IPS-NIHi7 (cell line): ENCODE results near the gene UBE2N.

Experiments used
- DNase-seq: peaks from one replicate; pipeline ENCODE4 v3.0.0; 2012; ENCODE audit warnings: mixed read lengths; ENCODE audit errors: extremely low spot score

The UBE2N gene

GRCh38 chr12:93441617-93442410, at the start of gene UBE2N:
UBE2N (minus strand) TSS chr12:93441947; CDS start chr12:93441884, 63 bp downstream.
- peak; percentile 95 for DNase-seq

GRCh38 chr12:93484315-93484981, 42.7 kb upstream of the UBE2N start:
- no peak for DNase-seq

- no peak for DNase-seq
Observed at GRCh38 chr12:93483151-93483807, 41.5 kb upstream of the UBE2N start.

- no peak for DNase-seq
Observed at GRCh38 chr12:93482721-93483120, 41.0 kb upstream of the UBE2N start.

- no peak for DNase-seq
Observed at GRCh38 chr12:93476555-93476954, 34.8 kb upstream of the UBE2N start.

- DNase-seq: no peak
Observed at GRCh38 chr12:93469386-93469785, 27.6 kb upstream of the UBE2N start.

- no peak for DNase-seq
Observed at GRCh38 chr12:93468008-93468371, 26.2 kb upstream of the UBE2N start.

GRCh38 chr12:93467351-93468007, 25.7 kb upstream of the UBE2N start, which contains the start of gene MRPL42:
MRPL42 (plus strand) TSS chr12:93467514; CDS start chr12:93469286, 1,772 bp downstream.
- DNase-seq: peak; percentile 88

- no peak for DNase-seq
Observed at GRCh38 chr12:93466625-93467350, 25.0 kb upstream of the UBE2N start.

GRCh38 chr12:93465841-93466240, 24.1 kb upstream of the UBE2N start:
- DNase-seq: no peak

- no peak for DNase-seq
Observed at GRCh38 chr12:93461503-93461902, 19.8 kb upstream of the UBE2N start.

- DNase-seq: no peak
Observed at GRCh38 chr12:93460902-93461301, 19.2 kb upstream of the UBE2N start.

GRCh38 chr12:93460003-93460402, 18.3 kb upstream of the UBE2N start:
- DNase-seq: no peak

- DNase-seq: no peak
Observed at GRCh38 chr12:93459097-93459496, 17.4 kb upstream of the UBE2N start.

- no peak for DNase-seq
Observed at GRCh38 chr12:93456077-93456476, 14.3 kb upstream of the UBE2N start.

GRCh38 chr12:93453633-93454032, 11.9 kb upstream of the UBE2N start:
- no peak for DNase-seq

GRCh38 chr12:93451423-93452158, 9.8 kb upstream of the UBE2N start:
- DNase-seq: no peak

- DNase-seq: no peak
Observed at GRCh38 chr12:93449277-93449676, 7.5 kb upstream of the UBE2N start.

GRCh38 chr12:93448796-93449195, 7.0 kb upstream of the UBE2N start:
- DNase-seq: no peak

GRCh38 chr12:93447555-93448290, 6.0 kb upstream of the UBE2N start:
- no peak for DNase-seq
